Measurements from ENCODE around the gene AGAP6. TPM values are rescaled to one million over a fixed set of nuclear protein-coding genes. Genes with fewer than 3 reads are reported as not detected.
"Not testable (repeated sequence)": the region's sequence is repeated elsewhere in the genome, so short reads cannot be mapped to it uniquely, and the experiment has no call there.

AGAP6 gene
- total RNA-seq = 10 to 100 TPM in 1 of 2 experiments, 1 to 10 TPM in 1; 9.8 to 11.9 TPM

GRCh38 chr10:49988376-49988775, at the start of gene AGAP6:
AGAP6 (plus strand) TSS chr10:49988406; CDS start chr10:49988716, 310 bp downstream.
- H3K27ac Mint-ChIP-seq; H3K9me3 Mint-ChIP-seq; H3K4me1 Mint-ChIP-seq; H3K4me3 Mint-ChIP-seq; DNase-seq; H3K36me3 Mint-ChIP-seq (ENCODE audit: low read depth); POLR2A ChIA-PET; H3K27me3 Mint-ChIP-seq; CTCF ChIA-PET: not testable (repeated sequence)

GRCh38 chr10:49941447-49942338, 46.5 kb upstream of the AGAP6 start, which contains the start of the genes PARG and TIMM23B:
PARG (minus strand) TSS chr10:49942027; CDS start chr10:49941725, 302 bp downstream.
TIMM23B (plus strand) TSS chr10:49942053; CDS start chr10:49942195, 142 bp downstream.
- Mint-ChIP-seq H3K4me3 (peak within 1 kb of the TSS; percentile 92), H3K27ac (peak within 1 kb of the TSS; percentile 82), H3K4me1 (peaks cover 34% of the 10 kb centered on the region), H3K36me3 (ENCODE audit: low read depth) (peaks cover 13% of the 10 kb centered on the region)
- POLR2A ChIA-PET, H3K27me3 Mint-ChIP-seq, CTCF ChIA-PET, H3K9me3 Mint-ChIP-seq: not testable (repeated sequence)
- DNase-seq = peak; percentile 83

GRCh38 chr10:49942339-49942705, 45.9 kb upstream of the AGAP6 start:
- peak overlapping the region; percentile 92 for H3K4me3 Mint-ChIP-seq
- H3K27me3 Mint-ChIP-seq, POLR2A ChIA-PET, DNase-seq, CTCF ChIA-PET, H3K9me3 Mint-ChIP-seq: not testable (repeated sequence)
- H3K27ac Mint-ChIP-seq = peak overlapping the region; percentile 82
- peaks cover 17% of the 10 kb centered on the region for H3K36me3 Mint-ChIP-seq (ENCODE audit: low read depth)
- peaks cover 37% of the 10 kb centered on the region for H3K4me1 Mint-ChIP-seq

- peaks cover 33% of the 10 kb centered on the region for H3K4me1 Mint-ChIP-seq
- H3K27ac Mint-ChIP-seq, H3K27me3 Mint-ChIP-seq, DNase-seq, H3K9me3 Mint-ChIP-seq: not testable (repeated sequence)
- H3K4me3 Mint-ChIP-seq = peak overlapping the region; percentile 92
- H3K36me3 Mint-ChIP-seq (ENCODE audit: low read depth) = peaks cover 20% of the 10 kb centered on the region
- CTCF ChIA-PET = interaction anchor here (0.6 kb wide), 1 partner anchor 909 kb away, joined by 3 read pairs; no protein-coding TSS in a partner anchor
- POLR2A ChIA-PET = interaction anchor here (1.3 kb wide), 1 partner anchor 1634 kb away, joined by 3 read pairs; no protein-coding TSS in a partner anchor
These were observed 44.6 kb upstream of the AGAP6 start for GRCh38 chr10:49943607-49944006.

- H3K27ac Mint-ChIP-seq, DNase-seq, H3K9me3 Mint-ChIP-seq, POLR2A ChIA-PET, H3K4me3 Mint-ChIP-seq, H3K27me3 Mint-ChIP-seq, CTCF ChIA-PET: not testable (repeated sequence)
- Mint-ChIP-seq H3K4me1 (peaks cover 19% of the 10 kb centered on the region), H3K36me3 (ENCODE audit: low read depth) (peaks cover 22% of the 10 kb centered on the region)
These were observed 40.1 kb upstream of the AGAP6 start for GRCh38 chr10:49948142-49948541.

GRCh38 chr10:49948737-49949136, 39.5 kb upstream of the AGAP6 start:
- CTCF ChIA-PET, DNase-seq, H3K27me3 Mint-ChIP-seq, H3K9me3 Mint-ChIP-seq, H3K27ac Mint-ChIP-seq, H3K4me3 Mint-ChIP-seq, POLR2A ChIA-PET: not testable (repeated sequence)
- peaks cover 15% of the 10 kb centered on the region for H3K4me1 Mint-ChIP-seq
- peaks cover 21% of the 10 kb centered on the region for H3K36me3 Mint-ChIP-seq (ENCODE audit: low read depth)

- H3K27ac Mint-ChIP-seq, DNase-seq, CTCF ChIA-PET, H3K4me1 Mint-ChIP-seq, H3K27me3 Mint-ChIP-seq, H3K9me3 Mint-ChIP-seq, H3K4me3 Mint-ChIP-seq, POLR2A ChIA-PET: not testable (repeated sequence)
- H3K36me3 Mint-ChIP-seq (ENCODE audit: low read depth) = peaks cover 15% of the 10 kb centered on the region
These were observed 36.2 kb upstream of the AGAP6 start for GRCh38 chr10:49952006-49952405.

- peaks cover 16% of the 10 kb centered on the region for H3K36me3 Mint-ChIP-seq (ENCODE audit: low read depth)
- POLR2A ChIA-PET, DNase-seq, CTCF ChIA-PET, H3K9me3 Mint-ChIP-seq, H3K27ac Mint-ChIP-seq, H3K4me1 Mint-ChIP-seq, H3K27me3 Mint-ChIP-seq, H3K4me3 Mint-ChIP-seq: not testable (repeated sequence)
These were observed 35.1 kb upstream of the AGAP6 start for GRCh38 chr10:49953122-49953521.

- DNase-seq; H3K4me3 Mint-ChIP-seq; H3K9me3 Mint-ChIP-seq; POLR2A ChIA-PET; H3K36me3 Mint-ChIP-seq (ENCODE audit: low read depth); H3K27ac Mint-ChIP-seq; H3K4me1 Mint-ChIP-seq; H3K27me3 Mint-ChIP-seq: not testable (repeated sequence)
- CTCF ChIA-PET = interaction anchor here (0.6 kb wide), 1 partner anchor 107 kb away, joined by 4 read pairs; no protein-coding TSS in a partner anchor
These were observed 17.8 kb upstream of the AGAP6 start for GRCh38 chr10:49970331-49970857.

GRCh38 chr10:49971466-49971865, 16.7 kb upstream of the AGAP6 start:
- DNase-seq; H3K27ac Mint-ChIP-seq; H3K4me3 Mint-ChIP-seq; H3K4me1 Mint-ChIP-seq; H3K27me3 Mint-ChIP-seq; CTCF ChIA-PET; H3K36me3 Mint-ChIP-seq (ENCODE audit: low read depth); POLR2A ChIA-PET; H3K9me3 Mint-ChIP-seq: not testable (repeated sequence)

- H3K27ac Mint-ChIP-seq; DNase-seq; CTCF ChIA-PET; H3K4me1 Mint-ChIP-seq; H3K27me3 Mint-ChIP-seq; H3K4me3 Mint-ChIP-seq; H3K36me3 Mint-ChIP-seq (ENCODE audit: low read depth); H3K9me3 Mint-ChIP-seq; POLR2A ChIA-PET: not testable (repeated sequence)
These were observed 16.1 kb upstream of the AGAP6 start for GRCh38 chr10:49972094-49972493.

- H3K36me3 Mint-ChIP-seq (ENCODE audit: low read depth); H3K4me1 Mint-ChIP-seq; H3K27ac Mint-ChIP-seq; H3K4me3 Mint-ChIP-seq; DNase-seq; POLR2A ChIA-PET; H3K9me3 Mint-ChIP-seq; H3K27me3 Mint-ChIP-seq: not testable (repeated sequence)
- CTCF ChIA-PET = interaction anchor here (0.7 kb wide), 1 partner anchor 455 kb away, joined by 5 read pairs; no protein-coding TSS in a partner anchor
These were observed 10.4 kb upstream of the AGAP6 start for GRCh38 chr10:49977756-49978155.

GRCh38 chr10:49987207-49987606, 999 bp upstream of the AGAP6 start:
- H3K9me3 Mint-ChIP-seq; H3K27me3 Mint-ChIP-seq; H3K36me3 Mint-ChIP-seq (ENCODE audit: low read depth); DNase-seq; H3K4me3 Mint-ChIP-seq; H3K27ac Mint-ChIP-seq; CTCF ChIA-PET; POLR2A ChIA-PET; H3K4me1 Mint-ChIP-seq: not testable (repeated sequence)

- H3K4me1 Mint-ChIP-seq; H3K4me3 Mint-ChIP-seq; H3K9me3 Mint-ChIP-seq; H3K27ac Mint-ChIP-seq; H3K27me3 Mint-ChIP-seq; H3K36me3 Mint-ChIP-seq (ENCODE audit: low read depth); DNase-seq; CTCF ChIA-PET; POLR2A ChIA-PET: not testable (repeated sequence)
These were observed 7.1 kb downstream of the AGAP6 start for GRCh38 chr10:49995321-49995720.

Measured in activated CD4-positive, alpha-beta memory T cell treated with anti-CD3 and anti-CD28 coated beads, Interleukin-2, amount 10 ng/mL, durations not matched to agents 7 days and 5 days (primary cell).